ENCODE results near the gene HOPX.
"Not testable (repeated sequence)": the region's sequence is repeated elsewhere in the genome, so short reads cannot be mapped to it uniquely, and the experiment has no call there.

DNA sequence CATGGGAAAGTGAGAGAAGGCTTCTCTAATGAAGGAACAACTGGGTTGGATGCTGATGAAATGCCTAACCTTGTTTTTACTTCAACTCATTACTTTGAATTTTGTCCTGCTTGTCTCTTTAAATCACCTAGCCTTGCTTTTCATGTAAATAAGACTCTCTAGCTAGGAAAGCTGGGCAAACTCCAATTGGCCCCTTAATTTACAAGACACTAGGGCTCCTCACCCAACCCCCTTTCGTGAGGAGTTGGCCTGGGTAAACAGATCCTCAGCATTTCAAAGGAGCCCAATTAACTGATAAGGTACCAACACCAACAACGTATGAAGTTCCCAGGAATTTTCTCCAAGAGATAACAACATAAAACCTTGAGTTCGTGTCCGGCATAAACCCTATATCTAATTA, 75.6 kb downstream of the HOPX start:
- TF ChIP-seq, protein P1, sequence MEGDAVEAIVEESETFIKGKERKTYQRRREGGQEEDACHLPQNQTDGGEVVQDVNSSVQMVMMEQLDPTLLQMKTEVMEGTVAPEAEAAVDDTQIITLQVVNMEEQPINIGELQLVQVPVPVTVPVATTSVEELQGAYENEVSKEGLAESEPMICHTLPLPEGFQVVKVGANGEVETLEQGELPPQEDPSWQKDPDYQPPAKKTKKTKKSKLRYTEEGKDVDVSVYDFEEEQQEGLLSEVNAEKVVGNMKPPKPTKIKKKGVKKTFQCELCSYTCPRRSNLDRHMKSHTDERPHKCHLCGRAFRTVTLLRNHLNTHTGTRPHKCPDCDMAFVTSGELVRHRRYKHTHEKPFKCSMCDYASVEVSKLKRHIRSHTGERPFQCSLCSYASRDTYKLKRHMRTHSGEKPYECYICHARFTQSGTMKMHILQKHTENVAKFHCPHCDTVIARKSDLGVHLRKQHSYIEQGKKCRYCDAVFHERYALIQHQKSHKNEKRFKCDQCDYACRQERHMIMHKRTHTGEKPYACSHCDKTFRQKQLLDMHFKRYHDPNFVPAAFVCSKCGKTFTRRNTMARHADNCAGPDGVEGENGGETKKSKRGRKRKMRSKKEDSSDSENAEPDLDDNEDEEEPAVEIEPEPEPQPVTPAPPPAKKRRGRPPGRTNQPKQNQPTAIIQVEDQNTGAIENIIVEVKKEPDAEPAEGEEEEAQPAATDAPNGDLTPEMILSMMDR (conservative IDR thresholded peaks at IDR 0.05; ENCODE audit: low read depth, low read length): not testable (repeated sequence)
- TF ChIP-seq POLR2A (IDR thresholded peaks at IDR 0.05; ENCODE audit: low read depth, low read length); RAD21 (IDR thresholded peaks at IDR 0.05; ENCODE audit: low read length); RCOR1 (IDR thresholded peaks at IDR 0.05; ENCODE audit: insufficient replicate concordance, low read length); BHLHE40 (IDR thresholded peaks at IDR 0.05; ENCODE audit: low read depth, low read length); RFX5 (IDR thresholded peaks at IDR 0.05; ENCODE audit: low read depth, low read length): not testable (repeated sequence)
